Activated CD8-positive, alpha-beta memory T cell treated with anti-CD3 and anti-CD28 coated beads, Interleukin-2, amount 50 U/mL, for 1 hour (primary cell): Measurements from ENCODE around the gene ME3.
"Not testable (repeated sequence)": the region's sequence is repeated elsewhere in the genome, so short reads cannot be mapped to it uniquely, and the experiment has no call there.

Source experiments
- DNase-seq: peaks from one replicate; pipeline ENCODE4 v3.0.0-alpha.2; 2020; ENCODE audit errors: extremely low read depth

The ME3 gene

GRCh38 chr11:86587264-86588193, 84.9 kb downstream of the ME3 start:
- DNase-seq: no peak

GRCh38 chr11:86586307-86586706, 86.1 kb downstream of the ME3 start:
- no peak for DNase-seq

GRCh38 chr11:86582898-86583297, 89.5 kb downstream of the ME3 start:
- no peak for DNase-seq

GRCh38 chr11:86580535-86580934, 91.9 kb downstream of the ME3 start:
- DNase-seq: no peak

- no peak for DNase-seq
These were observed 93.0 kb downstream of the ME3 start for GRCh38 chr11:86579406-86579731.

- DNase-seq: no peak
These were observed 93.5 kb downstream of the ME3 start for GRCh38 chr11:86578727-86579405.

- DNase-seq: no peak
These were observed 94.5 kb downstream of the ME3 start for GRCh38 chr11:86577644-86578636.

GRCh38 chr11:86576946-86577624, 95.3 kb downstream of the ME3 start:
- DNase-seq: no peak

- no peak for DNase-seq
These were observed 96.5 kb downstream of the ME3 start for GRCh38 chr11:86575927-86576326.

GRCh38 chr11:86575208-86575855, 97.1 kb downstream of the ME3 start:
- DNase-seq: no peak

- DNase-seq: no peak
These were observed 97.8 kb downstream of the ME3 start for GRCh38 chr11:86574493-86575207.

- DNase-seq: no peak
These were observed 101.0 kb downstream of the ME3 start for GRCh38 chr11:86571273-86571948.

GRCh38 chr11:86570451-86570850, 102.0 kb downstream of the ME3 start:
- DNase-seq: no peak

GRCh38 chr11:86570020-86570419, 102.4 kb downstream of the ME3 start:
- DNase-seq: no peak

- no peak for DNase-seq
These were observed 103.3 kb downstream of the ME3 start for GRCh38 chr11:86569109-86569508.

GRCh38 chr11:86565801-86566312, 106.6 kb downstream of the ME3 start:
- no peak for DNase-seq

- DNase-seq: no peak
These were observed 107.0 kb downstream of the ME3 start for GRCh38 chr11:86565388-86565787.

- not testable (repeated sequence) for DNase-seq
These were observed 109.6 kb downstream of the ME3 start for GRCh38 chr11:86562842-86563241.

- no peak for DNase-seq
These were observed 113.0 kb downstream of the ME3 start for GRCh38 chr11:86559311-86559945.
